ENCODE measurements around the gene E2F6. TPM values are rescaled to one million over a fixed set of nuclear protein-coding genes. Genes with fewer than 3 reads are reported as not detected.

The E2F6 gene
- total and polyA plus RNA-seq, 2 donors (not counting 3 experiments of a cell fraction or from before 2014, with no cell fraction given): 7.9 to 15.7 TPM

- intact Hi-C loops (cut with micrococcal nuclease): no loop called here
- no peak overlapping the region for H3K4me2 ChIP-seq (ENCODE audit: insufficient read depth, low read length)
- no peaks in the 10 kb centered on the region for H3K79me2 ChIP-seq (ENCODE audit: control insufficient read depth, insufficient read depth, low read length)
- no peaks in the 10 kb centered on the region for H3K9me3 ChIP-seq (replicated peaks; ENCODE audit: control insufficient read depth, insufficient read depth, low read length)
- H3K9ac ChIP-seq (replicated peaks; ENCODE audit: extremely low read depth, insufficient read depth, low read length): no peak overlapping the region
- no peak overlapping the region for H2AFZ ChIP-seq (ENCODE audit: low read depth, low read length)
- TF ChIP-seq CTCF (IDR thresholded peaks at IDR 0.05; ENCODE audit: extremely low read depth in 1 of 2, insufficient read depth in 1 of 2, low read depth in 1 of 2, low read length in 2 of 2): peak; percentile 24 to 48
- no peak for TF ChIP-seq MAX (IDR thresholded peaks at IDR 0.05; ENCODE audit: insufficient read depth, insufficient read length)
- no peak for TF ChIP-seq GATA2 (IDR thresholded peaks at IDR 0.05; ENCODE audit: insufficient read depth, insufficient read length, low read depth, low read length)
- TF ChIP-seq EZH2 (IDR thresholded peaks at IDR 0.05; ENCODE audit: borderline replicate concordance, low read depth, low read length, severe bottlenecking): no peak
- TF ChIP-seq POLR2A (IDR thresholded peaks at IDR 0.05; ENCODE audit: low read depth, low read length): no peak
- H3K9me1 ChIP-seq (replicated peaks; ENCODE audit: control insufficient read depth, extremely low read depth, insufficient read depth, low read length): no peaks in the 10 kb centered on the region
- H3K27me3 ChIP-seq (ENCODE audit: control insufficient read depth in 2 of 2, insufficient read depth in 2 of 2, low read length in 2 of 2): no peaks in the 10 kb centered on the region
- dilution Hi-C loops (cut with MboI; ENCODE audit: extremely low pct_ligation_motif_present, low sequenced_read_pairs): no loop called here
- H3K36me3 ChIP-seq (ENCODE audit: control insufficient read depth in 2 of 2, extremely low read depth in 1 of 2, insufficient read depth in 2 of 2, low read length in 2 of 2): no peaks in the 10 kb centered on the region
- DNase-seq (ENCODE audit: low read depth, low spot score) (no peak), FAIRE-seq (no peak)
- H3K4me3 ChIP-seq (replicated peaks in 1 of 3; ENCODE audit: insufficient read depth in 1 of 3, low read depth in 1 of 3, low read length in 3 of 3): no peak overlapping the region
- ChIA-PET CTCF (interaction anchor here (1.0 to 1.8 kb wide), 8 partner anchors 9 to 285 kb away, joined by 3 to 8 read pairs (median 4); a partner anchor contains a TSS), POLR2A (no interaction called here)
- no peak overlapping the region for H3K27ac ChIP-seq (ENCODE audit: insufficient read depth, low read depth, low read length)
- no peaks in the 10 kb centered on the region for H3K4me1 ChIP-seq (ENCODE audit: control insufficient read depth, extremely low read depth, insufficient read depth, low read length)
- H4K20me1 ChIP-seq (replicated peaks; ENCODE audit: control insufficient read depth, extremely low read depth, insufficient read depth, low read length): no peaks in the 10 kb centered on the region
- no TSS peak for BruUV-seq (replicated peaks)
Observed at GRCh38 chr2:11417946-11418585, 47.9 kb downstream of the E2F6 start.
